Neural progenitor cell (in vitro differentiated cells): ENCODE measurements around the gene ELAPOR1. TPM values are rescaled to one million over a fixed set of nuclear protein-coding genes. Genes with fewer than 3 reads are reported as not detected.

ENCODE experiments used
- DNase-seq: peaks from one replicate; pipeline ENCODE4 v3.0.0-alpha.2; 2016; ENCODE audit warnings: low spot score
- H2AFZ ChIP-seq: fragments of 200-600 bp; sonication (generic); replicated peaks from 2 replicates; pipeline ENCODE4 v1.6.1; 2016; ENCODE audit warnings: antibody characterized with exemption
- H3F3A ChIP-seq: fragments of 200-600 bp; sonication (generic); 2 replicates; pipeline ENCODE4 v1.6.1; 2016; ENCODE audit warnings: antibody characterized with exemption, low read depth
- H3K27ac ChIP-seq: fragments of 200-600 bp; sonication (generic); 2 replicates; pipeline ENCODE4 v1.5.1; 2016; ENCODE audit warnings: mild to moderate bottlenecking
- H3K27me3 ChIP-seq: fragments of 200-600 bp; sonication (generic); 2 replicates; pipeline ENCODE4 v1.6.1; 2016; ENCODE audit warnings: mild to moderate bottlenecking, moderate library complexity
- H3K36me3 ChIP-seq: fragments of 200-600 bp; sonication (generic); 2 replicates; pipeline ENCODE4 v1.5.1; 2016
- H3K4me1 ChIP-seq: fragments of 200-600 bp; sonication (generic); 2 replicates; pipeline ENCODE4 v1.6.1; 2016; ENCODE audit warnings: mixed run types
- H3K4me2 ChIP-seq: fragments of 200-600 bp; sonication (generic); 2 replicates; pipeline ENCODE4 v1.6.1; 2016
- H3K4me3 ChIP-seq: fragments of 200-600 bp; sonication (generic); 2 replicates; pipeline ENCODE4 v1.5.1; 2016
- H3K79me2 ChIP-seq: fragments of 200-600 bp; sonication (generic); 2 replicates; pipeline ENCODE4 v1.6.1; 2016; ENCODE audit warnings: low read depth
- H3K9ac ChIP-seq: fragments of 200-600 bp; sonication (generic); 2 replicates; pipeline ENCODE4 v1.6.1; 2016
- H3K9me3 ChIP-seq: fragments of 200-600 bp; sonication (generic); 2 replicates; pipeline ENCODE4 v1.5.1; 2016; ENCODE audit warnings: low read depth
- H4K20me1 ChIP-seq: fragments of 200-600 bp; sonication (generic); 2 replicates; pipeline ENCODE4 v1.6.1; 2016; ENCODE audit warnings: low read depth
- H3K27ac Mint-ChIP-seq: 3 replicates; pipeline ENCODE4 v1.8.0; 2021; ENCODE audit warnings: mixed read lengths
- H3K27me3 Mint-ChIP-seq: 2 replicates; pipeline ENCODE4 v1.8.0; 2022; ENCODE audit warnings: low read depth, mild to moderate bottlenecking, inconsistent platforms, moderate library complexity, mixed read lengths; ENCODE audit not compliant: insufficient read depth
- H3K36me3 Mint-ChIP-seq: 3 replicates; pipeline ENCODE4 v1.8.0; 2021; ENCODE audit warnings: mixed read lengths
- H3K4me1 Mint-ChIP-seq: 3 replicates; pipeline ENCODE4 v1.8.0; 2021; ENCODE audit warnings: mixed read lengths
- H3K4me3 Mint-ChIP-seq: 3 replicates; pipeline ENCODE4 v1.8.0; 2021; ENCODE audit warnings: mild to moderate bottlenecking, moderate library complexity, mixed read lengths
- H3K9me3 Mint-ChIP-seq: 3 replicates; pipeline ENCODE4 v1.8.0; 2020; ENCODE audit warnings: mixed read lengths
- EZH2 ChIP-seq: fragments of 200-600 bp; sonication (generic); IDR thresholded peaks from 2 replicates; pipeline ENCODE4 v1.6.1; 2017; ENCODE audit warnings: antibody characterized with exemption, mild to moderate bottlenecking, moderate library complexity
- EZH2phosphoT487 ChIP-seq: fragments of 200-600 bp; sonication (generic); IDR thresholded peaks from 2 replicates; pipeline ENCODE4 v1.6.1; 2017; ENCODE audit warnings: antibody characterized with exemption
- total RNA-seq: library from RNA; depleted of rRNA; stranded (reverse); fragments of >200 nt; gene quantifications from 2 replicates; pipeline ENCODE4 v1.2.3, GENCODE V29; 2015; ENCODE audit warnings: low replicate concordance
- TF ChIP-seq, protein P1 (sequence below): fragments of 200-600 bp; sonication (generic); IDR thresholded peaks from 2 replicates; pipeline ENCODE4 v1.5.1; 2017; ENCODE audit warnings: antibody characterized with exemption, mild to moderate bottlenecking

ELAPOR1 gene
- total RNA-seq, 1 donor from 2014 or later = 1.5 TPM

DNA sequence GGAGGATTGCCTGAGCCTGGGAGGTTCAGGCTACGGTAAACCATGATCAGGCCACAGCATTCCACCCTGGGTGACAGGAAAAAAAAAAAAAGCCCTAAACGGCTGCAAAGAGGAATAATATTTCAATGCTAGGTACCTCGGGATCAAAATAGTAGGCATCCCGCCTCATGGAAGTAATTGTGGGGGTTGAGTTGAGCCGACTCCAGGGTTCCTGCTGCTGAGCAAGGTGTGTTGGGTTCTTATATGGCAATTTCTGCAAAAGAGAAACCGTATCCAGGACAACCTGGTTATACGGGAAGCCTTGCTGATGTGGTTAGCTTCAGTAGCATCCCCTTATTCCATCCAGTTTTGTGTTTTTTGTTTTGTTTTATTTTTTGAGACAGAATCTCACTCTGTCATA lies 6.1 kb upstream of the ELAPOR1 start:
- Histone ChIP-seq H3F3A (peaks cover 21% of the 10 kb centered on the region), H4K20me1 (no peaks in the 10 kb centered on the region), H3K9ac (no peak overlapping the region), H3K4me2 (no peak overlapping the region), H3K27me3 (peaks cover 54% of the 10 kb centered on the region), H3K79me2 (no peaks in the 10 kb centered on the region), H3K27ac (no peak overlapping the region), H3K4me1 (peaks cover 4% of the 10 kb centered on the region), H2AFZ (no peak overlapping the region), H3K4me3 (no peak overlapping the region), H3K36me3 (no peaks in the 10 kb centered on the region), H3K9me3 (no peaks in the 10 kb centered on the region)
- H3K27me3 Mint-ChIP-seq = peaks cover 13% of the 10 kb centered on the region
- TF ChIP-seq EZH2 (no peak), EZH2phosphoT487 (no peak)
- TF ChIP-seq, protein P1, sequence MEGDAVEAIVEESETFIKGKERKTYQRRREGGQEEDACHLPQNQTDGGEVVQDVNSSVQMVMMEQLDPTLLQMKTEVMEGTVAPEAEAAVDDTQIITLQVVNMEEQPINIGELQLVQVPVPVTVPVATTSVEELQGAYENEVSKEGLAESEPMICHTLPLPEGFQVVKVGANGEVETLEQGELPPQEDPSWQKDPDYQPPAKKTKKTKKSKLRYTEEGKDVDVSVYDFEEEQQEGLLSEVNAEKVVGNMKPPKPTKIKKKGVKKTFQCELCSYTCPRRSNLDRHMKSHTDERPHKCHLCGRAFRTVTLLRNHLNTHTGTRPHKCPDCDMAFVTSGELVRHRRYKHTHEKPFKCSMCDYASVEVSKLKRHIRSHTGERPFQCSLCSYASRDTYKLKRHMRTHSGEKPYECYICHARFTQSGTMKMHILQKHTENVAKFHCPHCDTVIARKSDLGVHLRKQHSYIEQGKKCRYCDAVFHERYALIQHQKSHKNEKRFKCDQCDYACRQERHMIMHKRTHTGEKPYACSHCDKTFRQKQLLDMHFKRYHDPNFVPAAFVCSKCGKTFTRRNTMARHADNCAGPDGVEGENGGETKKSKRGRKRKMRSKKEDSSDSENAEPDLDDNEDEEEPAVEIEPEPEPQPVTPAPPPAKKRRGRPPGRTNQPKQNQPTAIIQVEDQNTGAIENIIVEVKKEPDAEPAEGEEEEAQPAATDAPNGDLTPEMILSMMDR = no peak
- no peak overlapping the region for H3K4me3 Mint-ChIP-seq
- no peaks in the 10 kb centered on the region for H3K9me3 Mint-ChIP-seq
- no peak overlapping the region for H3K27ac Mint-ChIP-seq
- DNase-seq = no peak
- peaks cover 14% of the 10 kb centered on the region for H3K4me1 Mint-ChIP-seq
- peaks cover 12% of the 10 kb centered on the region for H3K36me3 Mint-ChIP-seq

DNA sequence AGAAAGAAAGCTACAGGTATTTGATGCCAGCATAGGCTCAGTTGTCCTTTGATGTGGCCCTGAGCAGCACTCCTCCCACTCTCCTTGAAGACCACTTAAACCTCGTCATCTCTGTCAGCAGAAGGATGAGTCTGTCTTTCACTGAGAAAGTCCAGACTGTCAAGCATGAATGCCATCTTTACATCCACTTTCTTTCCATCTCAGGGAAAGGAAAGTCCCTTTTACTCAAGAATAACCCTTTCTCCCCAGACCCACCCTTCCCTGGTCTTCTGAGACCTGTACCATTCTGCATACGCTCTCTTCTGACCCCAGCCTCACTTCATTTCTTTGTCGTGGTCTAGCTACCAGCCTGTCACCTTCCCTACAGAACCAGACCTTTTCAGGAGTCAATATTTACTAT lies 4.0 kb upstream of the ELAPOR1 start:
- Histone ChIP-seq H4K20me1 (no peaks in the 10 kb centered on the region), H3K9me3 (no peaks in the 10 kb centered on the region), H3F3A (peaks cover 27% of the 10 kb centered on the region), H2AFZ (no peak overlapping the region), H3K4me2 (no peak overlapping the region), H3K4me3 (no peak overlapping the region), H3K4me1 (peaks cover 4% of the 10 kb centered on the region), H3K27me3 (peaks cover 76% of the 10 kb centered on the region), H3K36me3 (no peaks in the 10 kb centered on the region), H3K79me2 (no peaks in the 10 kb centered on the region), H3K9ac (no peak overlapping the region), H3K27ac (no peak overlapping the region)
- no peaks in the 10 kb centered on the region for H3K9me3 Mint-ChIP-seq
- DNase-seq = no peak
- TF ChIP-seq, protein P1 = no peak
- TF ChIP-seq EZH2phosphoT487 = no peak
- TF ChIP-seq EZH2 = no peak
- H3K4me1 Mint-ChIP-seq = peaks cover 22% of the 10 kb centered on the region
- no peak overlapping the region for H3K4me3 Mint-ChIP-seq
- H3K27me3 Mint-ChIP-seq = peaks cover 30% of the 10 kb centered on the region
- H3K27ac Mint-ChIP-seq = no peak overlapping the region
- H3K36me3 Mint-ChIP-seq = peaks cover 2% of the 10 kb centered on the region

GRCh38 chr1:109111386-109112055 lies 2.4 kb upstream of the ELAPOR1 start:
- H3K27me3 Mint-ChIP-seq = peaks cover 38% of the 10 kb centered on the region
- Histone ChIP-seq H3K4me2 (no peak overlapping the region), H3K4me3 (no peak overlapping the region), H4K20me1 (no peaks in the 10 kb centered on the region), H3K27me3 (peaks cover 86% of the 10 kb centered on the region), H3K27ac (no peak overlapping the region), H3K9ac (no peak overlapping the region), H3K36me3 (no peaks in the 10 kb centered on the region), H2AFZ (no peak overlapping the region), H3K79me2 (no peaks in the 10 kb centered on the region), H3K9me3 (no peaks in the 10 kb centered on the region), H3F3A (peaks cover 28% of the 10 kb centered on the region), H3K4me1 (peaks cover 4% of the 10 kb centered on the region)
- DNase-seq = no peak
- no peaks in the 10 kb centered on the region for H3K36me3 Mint-ChIP-seq
- peak overlapping the region; percentile 82 for H3K4me3 Mint-ChIP-seq
- no peaks in the 10 kb centered on the region for H3K9me3 Mint-ChIP-seq
- H3K27ac Mint-ChIP-seq = peak overlapping the region; percentile 94
- TF ChIP-seq EZH2 (no peak), EZH2phosphoT487 (no peak)
- TF ChIP-seq, protein P1 = no peak
- peaks cover 22% of the 10 kb centered on the region for H3K4me1 Mint-ChIP-seq
